Activated CD8-positive, alpha-beta T cell treated with anti-CD3 and anti-CD28 coated beads for 36 hours (primary cell): Measurements from ENCODE around the gene SNAPC2. TPM values are rescaled to one million over a fixed set of nuclear protein-coding genes. Genes with fewer than 3 reads are reported as not detected.
"Not testable (repeated sequence)": the region's sequence is repeated elsewhere in the genome, so short reads cannot be mapped to it uniquely, and the experiment has no call there.

Experiments
- ATAC-seq: fragments of 200-7000 bp; cut with Tn5 transposase; one replicate; pipeline ENCODE4 v1.10.0; 2021; ENCODE audit warnings: mild to moderate bottlenecking, moderate library complexity
- CTCF ChIA-PET: fragments of 350-600 bp; sonication (Branson Sonifier 250); formaldehyde crosslinking; loops from one replicate; lab custom pipeline; 2021; ENCODE audit warnings: antibody characterized with exemption; lab: Charles Lee
- POLR2A ChIA-PET: fragments of 350-600 bp; sonication (Branson Sonifier 250); formaldehyde crosslinking; loops from one replicate; lab custom pipeline; 2021; ENCODE audit warnings: antibody characterized with exemption; lab: Charles Lee
- DNase-seq: peaks from one replicate; pipeline ENCODE4 v3.0.0-alpha.2; 2020
- H3K27ac Mint-ChIP-seq: one replicate; pipeline ENCODE4 v1.8.0; 2021; ENCODE audit warnings: mild to moderate bottlenecking, mixed read lengths
- H3K27me3 Mint-ChIP-seq: one replicate; pipeline ENCODE4 v1.8.0; 2021; ENCODE audit warnings: mixed read lengths
- H3K36me3 Mint-ChIP-seq: one replicate; pipeline ENCODE4 v1.8.0; 2021; ENCODE audit warnings: low read depth, mixed read lengths
- H3K4me1 Mint-ChIP-seq: one replicate; pipeline ENCODE4 v1.8.0; 2021; ENCODE audit warnings: low read depth, mixed read lengths
- H3K4me3 Mint-ChIP-seq: one replicate; pipeline ENCODE4 v1.8.0; 2021; ENCODE audit warnings: mild to moderate bottlenecking, moderate library complexity, mixed read lengths
- H3K9me3 Mint-ChIP-seq: one replicate; pipeline ENCODE4 v1.8.0; 2021; ENCODE audit warnings: mixed read lengths
- CTCF ChIP-seq: fragments of 200-600 bp; IDR thresholded peaks from one replicate; pipeline ENCODE4 v1.8.0; 2022; ENCODE audit warnings: antibody characterized with exemption, mild to moderate bottlenecking
- intact Hi-C: fragments of 100-400 bp; cut with micrococcal nuclease; formaldehyde crosslinking; loops from one replicate; pipeline ENCODE4 v1.10.0; 2022
- total RNA-seq, 2 experiments: library from RNA; stranded (reverse); gene quantifications; one replicate each; pipeline ENCODE4 v1.2.3, GENCODE V29; 2021

SNAPC2 gene
- total RNA-seq, 2 experiments from 2014 or later, result 16.0 to 18.2 TPM

- intact Hi-C loops, result loop anchor here (10.0 kb wide), 1 partner anchor 72 kb away; no protein-coding TSS in a partner anchor
- H3K36me3 Mint-ChIP-seq, result peaks cover 22% of the 10 kb centered on the region
- POLR2A ChIA-PET, result interaction anchor here (0.7 to 7.7 kb wide), 5 partner anchors 8 to 16 kb away, joined by 3 to 81 read pairs (median 12); partner anchors contain the start of gene TIMM44
- no peak for ATAC-seq
- CTCF ChIA-PET, result interaction anchor here (0.9 kb wide), 1 partner anchor 23 kb away, joined by 3 read pairs; the partner anchor contains the start of gene MAP2K7
- no peak for TF ChIP-seq CTCF
- H3K9me3 Mint-ChIP-seq, result no peaks in the 10 kb centered on the region
- H3K27me3 Mint-ChIP-seq, result no peaks in the 10 kb centered on the region
- DNase-seq, result no peak
- no peak overlapping the region for H3K27ac Mint-ChIP-seq
- H3K4me1 Mint-ChIP-seq, result peaks cover 16% of the 10 kb centered on the region
- H3K4me3 Mint-ChIP-seq, result peak overlapping the region; percentile 44
Measured at GRCh38 chr19:7926727-7927604, 6.8 kb downstream of the SNAPC2 start.

DNA sequence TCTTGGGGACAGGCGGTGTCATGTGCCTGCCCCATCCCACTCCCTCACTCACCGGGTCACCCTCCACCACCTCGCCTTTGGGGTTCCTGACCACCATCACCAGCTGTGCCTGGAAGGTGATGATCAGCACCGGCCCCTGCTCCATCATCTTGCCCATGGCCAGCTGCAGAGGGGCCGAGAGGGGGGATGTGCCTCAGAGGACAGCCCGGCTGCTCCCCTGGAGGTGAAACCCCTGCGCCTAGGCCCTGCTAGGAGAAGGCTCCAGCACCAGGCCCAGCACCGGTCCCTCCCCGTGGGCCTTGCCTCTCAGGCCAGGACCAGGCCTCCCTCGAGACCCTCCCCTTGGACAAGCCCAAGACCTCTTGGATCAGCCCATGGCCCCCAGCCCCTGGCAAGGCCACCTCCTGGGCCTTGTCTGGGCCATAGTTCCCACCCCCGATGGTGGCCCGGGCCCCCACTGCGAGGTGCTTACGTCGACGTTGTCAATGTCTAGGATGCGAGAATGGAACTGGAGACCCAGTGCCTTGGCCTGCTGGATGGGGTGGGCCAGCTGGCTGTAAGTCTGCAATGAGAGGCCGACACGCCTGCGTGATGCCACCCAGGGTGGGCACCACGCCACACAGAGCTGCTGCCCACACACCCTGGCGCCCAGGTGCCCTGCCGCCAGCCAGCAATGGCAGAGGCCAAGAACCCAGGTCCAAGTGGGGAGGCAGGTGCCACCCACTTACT lies 7.6 kb downstream of the SNAPC2 start:
- CTCF ChIA-PET, result interaction anchor here (3.7 kb wide), 1 partner anchor 17 kb away, joined by 28 read pairs; the partner anchor contains the start of gene TIMM44
- DNase-seq, result no peak
- Mint-ChIP-seq H3K4me3 (no peak overlapping the region), H3K27ac (no peak overlapping the region), H3K36me3 (peaks cover 22% of the 10 kb centered on the region), H3K4me1 (peaks cover 16% of the 10 kb centered on the region), H3K27me3 (no peaks in the 10 kb centered on the region), H3K9me3 (no peaks in the 10 kb centered on the region)
- POLR2A ChIA-PET, result interaction anchor here (1.8 to 7.7 kb wide), 3 partner anchors 9 to 15 kb away, joined by 12 to 81 read pairs (median 14); partner anchors contain the start of gene TIMM44
- ATAC-seq, result no peak
- intact Hi-C loops, result loop anchor here (10.0 kb wide), 1 partner anchor 73 kb away; no protein-coding TSS in a partner anchor
- TF ChIP-seq CTCF, result no peak

DNA sequence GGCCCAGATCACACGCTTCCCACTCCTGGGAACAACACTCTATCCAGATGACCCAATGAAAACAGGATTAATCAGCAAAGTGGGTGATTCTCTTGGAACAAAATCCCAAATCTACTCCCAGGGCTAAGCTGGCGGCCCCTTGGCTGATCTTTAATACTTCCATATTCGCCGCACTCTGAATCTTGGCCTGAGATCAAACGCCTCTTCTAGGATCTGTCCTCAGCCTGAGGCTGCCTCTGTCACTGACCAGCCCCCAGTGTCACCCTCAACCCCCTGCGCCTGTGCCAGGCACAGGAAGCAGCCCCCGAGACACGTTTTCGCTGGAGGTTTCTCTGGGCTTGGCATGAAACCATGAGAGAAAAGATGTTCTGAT lies 8.2 kb downstream of the SNAPC2 start:
- H3K4me3 Mint-ChIP-seq, result no peak overlapping the region
- H3K4me1 Mint-ChIP-seq, result peaks cover 16% of the 10 kb centered on the region
- H3K27ac Mint-ChIP-seq, result no peak overlapping the region
- ATAC-seq (no peak), DNase-seq (no peak)
- ChIA-PET CTCF (interaction anchor here (1.4 to 3.7 kb wide), 2 partner anchors 13 to 16 kb away, joined by 3 to 28 read pairs; partner anchors contain the start of gene TIMM44), POLR2A (interaction anchor here (2.8 to 7.7 kb wide), 2 partner anchors 9 to 14 kb away, joined by 14 to 81 read pairs; partner anchors contain the start of gene TIMM44)
- H3K27me3 Mint-ChIP-seq, result no peaks in the 10 kb centered on the region
- peaks cover 22% of the 10 kb centered on the region for H3K36me3 Mint-ChIP-seq
- no peak for TF ChIP-seq CTCF
- H3K9me3 Mint-ChIP-seq, result no peaks in the 10 kb centered on the region
- intact Hi-C loops, result loop anchor here (10.0 kb wide), 1 partner anchor 74 kb away; no protein-coding TSS in a partner anchor

DNA sequence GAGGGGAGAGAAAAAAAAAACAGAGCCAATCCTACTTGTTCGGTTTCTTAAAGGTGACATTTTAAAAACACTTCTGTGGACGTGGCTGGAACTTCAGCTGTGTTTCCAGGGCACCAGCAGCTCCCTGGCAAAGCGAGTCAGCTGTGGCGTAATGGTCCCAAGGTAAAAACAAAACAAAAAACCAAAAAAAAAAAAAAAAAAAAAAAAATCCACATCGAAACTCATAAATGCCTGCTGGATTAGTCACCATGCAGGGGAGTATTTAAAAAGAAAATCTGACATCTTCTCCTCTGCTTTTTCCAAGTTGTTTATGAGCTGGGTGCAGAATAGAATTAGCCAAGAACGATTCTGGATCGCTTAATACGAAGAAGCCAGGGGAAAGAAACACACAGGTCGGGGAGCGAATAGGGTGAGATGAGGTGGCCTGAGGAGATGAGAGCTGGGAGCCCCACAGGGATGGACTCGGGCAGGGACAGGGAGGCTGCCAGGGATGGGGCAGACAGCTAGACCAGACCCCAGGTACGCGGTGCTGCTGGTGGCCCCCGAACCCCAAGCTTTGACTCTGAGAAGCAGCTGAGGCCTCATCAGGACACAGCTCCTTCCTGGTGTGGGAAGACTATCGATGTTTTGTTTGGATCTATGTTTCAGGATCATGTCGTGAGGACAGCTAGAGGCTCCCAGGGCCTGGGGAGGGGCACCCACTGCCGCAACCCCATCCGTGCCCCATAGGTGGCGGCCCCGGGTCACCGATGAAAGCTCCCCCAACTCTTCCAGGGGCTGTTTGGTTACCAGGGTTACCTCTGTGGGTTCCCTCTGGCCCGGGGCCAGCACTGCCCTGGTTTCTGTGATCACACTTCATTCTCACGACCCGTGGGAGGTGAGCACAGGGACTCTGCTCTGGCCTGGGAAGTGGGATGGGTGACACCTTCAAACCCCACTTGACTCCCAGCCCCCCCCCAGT lies 8.9 kb downstream of the SNAPC2 start:
- intact Hi-C loops, result loop anchor here (10.0 kb wide), 1 partner anchor 74 kb away; no protein-coding TSS in a partner anchor
- Mint-ChIP-seq H3K27me3 (no peaks in the 10 kb centered on the region), H3K36me3 (peaks cover 26% of the 10 kb centered on the region), H3K4me1 (peaks cover 16% of the 10 kb centered on the region), H3K4me3 (no peak overlapping the region), H3K27ac (peak overlapping the region; percentile 15), H3K9me3 (no peaks in the 10 kb centered on the region)
- DNase-seq (peak; percentile 85), ATAC-seq (peak; percentile 59)
- ChIA-PET CTCF (interaction anchor here (0.7 to 3.7 kb wide), 9 partner anchors 9 to 425 kb away, joined by 3 to 28 read pairs (median 4); partner anchors contain the start of genes MAP2K7 and TIMM44), POLR2A (interaction anchor here (2.8 to 7.7 kb wide), 2 partner anchors 8 to 13 kb away, joined by 14 to 81 read pairs; partner anchors contain the start of gene TIMM44)
- TF ChIP-seq CTCF, result peak; percentile 67

DNA sequence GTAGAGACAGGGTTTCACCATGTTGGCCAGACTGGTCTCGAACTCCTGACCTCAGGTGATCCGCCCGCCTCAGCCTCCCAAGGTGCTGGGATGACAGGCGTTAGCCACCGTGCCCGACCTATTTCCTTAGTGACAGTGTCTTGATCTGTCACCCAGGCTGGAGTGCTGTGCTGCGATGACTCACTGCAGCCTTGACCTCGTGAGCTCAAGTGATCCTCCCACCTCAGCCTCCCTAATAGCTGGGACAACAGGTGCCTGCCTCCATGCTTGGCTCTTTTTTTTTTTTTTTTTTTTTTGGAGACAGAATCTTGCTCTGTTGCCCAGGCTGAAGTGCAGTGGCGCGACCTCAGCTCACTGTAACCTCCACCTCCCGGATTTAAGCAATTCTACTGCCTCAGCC lies 9.9 kb downstream of the SNAPC2 start:
- Mint-ChIP-seq H3K36me3 (peaks cover 29% of the 10 kb centered on the region), H3K4me1 (peaks cover 16% of the 10 kb centered on the region)
- H3K4me3 Mint-ChIP-seq, intact Hi-C loops, H3K9me3 Mint-ChIP-seq, H3K27ac Mint-ChIP-seq, H3K27me3 Mint-ChIP-seq, ATAC-seq: not testable (repeated sequence)
- DNase-seq, result peak; percentile 41
- POLR2A ChIA-PET, result interaction anchor here (7.7 kb wide), 1 partner anchor 12 kb away, joined by 81 read pairs; the partner anchor contains the start of gene TIMM44
- CTCF ChIA-PET, result interaction anchor here (1.3 to 3.7 kb wide), 2 partner anchors 10 to 14 kb away, joined by 6 to 28 read pairs; partner anchors contain the start of genes SNAPC2 and TIMM44
